GM06990 (cell line): ENCODE data around the gene CLDN25.

Experiments used
- DNase-seq: peaks from one replicate; pipeline ENCODE4 v3.0.0-alpha.2; 2011; ENCODE audit not compliant: insufficient read length; ENCODE audit errors: extremely low read depth
- H3K27me3 ChIP-seq: replicated peaks from 2 replicates; pipeline ENCODE4 v1.6.0; 2011; ENCODE audit warnings: low read length; ENCODE audit not compliant: control insufficient read depth, insufficient read depth
- H3K36me3 ChIP-seq: 2 replicates; pipeline ENCODE4 v1.5.1; 2011; ENCODE audit warnings: low read length; ENCODE audit not compliant: control insufficient read depth, insufficient read depth
- H3K4me3 ChIP-seq: replicated peaks from 2 replicates; pipeline ENCODE4 v1.5.1; 2011; ENCODE audit warnings: low read depth, mild to moderate bottlenecking, control low read depth, low read length
- TF ChIP-seq, protein P1 (sequence below): IDR thresholded peaks from 2 replicates; pipeline ENCODE4 v1.5.1; 2011; ENCODE audit warnings: low read length, control low read depth, mild to moderate bottlenecking, inconsistent platforms; ENCODE audit not compliant: insufficient read depth, poor library complexity, severe bottlenecking

The CLDN25 gene

DNA sequence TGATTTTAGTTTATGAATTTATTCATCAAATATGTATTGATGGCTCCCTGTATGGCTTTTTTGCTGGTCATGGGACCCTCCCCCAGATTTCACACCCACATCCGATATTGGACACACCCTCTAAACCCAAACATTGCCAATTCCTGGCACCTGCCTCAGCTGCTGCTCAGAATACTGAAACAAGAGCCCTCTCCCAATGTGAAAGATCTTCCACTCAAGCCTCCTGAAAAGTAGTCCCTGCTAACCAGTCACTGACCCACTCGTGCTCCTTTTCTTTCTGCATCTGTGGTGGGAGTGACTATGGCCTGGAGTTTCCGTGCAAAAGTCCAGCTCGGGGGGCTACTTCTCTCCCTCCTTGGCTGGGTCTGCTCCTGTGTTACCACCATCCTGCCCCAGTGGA is at the start of gene CLDN25:
Gene CLDN25 (plus strand): TSS at position 301 of the 400 bp plus-strand sequence. CDS start 0 bp downstream, at position 301.
- Histone ChIP-seq H3K4me3 (no peak within 1 kb of the TSS), H3K27me3 (no peaks in the 10 kb centered on the region), H3K36me3 (no peaks in the 10 kb centered on the region)
- DNase-seq: no peak
- TF ChIP-seq, protein P1, sequence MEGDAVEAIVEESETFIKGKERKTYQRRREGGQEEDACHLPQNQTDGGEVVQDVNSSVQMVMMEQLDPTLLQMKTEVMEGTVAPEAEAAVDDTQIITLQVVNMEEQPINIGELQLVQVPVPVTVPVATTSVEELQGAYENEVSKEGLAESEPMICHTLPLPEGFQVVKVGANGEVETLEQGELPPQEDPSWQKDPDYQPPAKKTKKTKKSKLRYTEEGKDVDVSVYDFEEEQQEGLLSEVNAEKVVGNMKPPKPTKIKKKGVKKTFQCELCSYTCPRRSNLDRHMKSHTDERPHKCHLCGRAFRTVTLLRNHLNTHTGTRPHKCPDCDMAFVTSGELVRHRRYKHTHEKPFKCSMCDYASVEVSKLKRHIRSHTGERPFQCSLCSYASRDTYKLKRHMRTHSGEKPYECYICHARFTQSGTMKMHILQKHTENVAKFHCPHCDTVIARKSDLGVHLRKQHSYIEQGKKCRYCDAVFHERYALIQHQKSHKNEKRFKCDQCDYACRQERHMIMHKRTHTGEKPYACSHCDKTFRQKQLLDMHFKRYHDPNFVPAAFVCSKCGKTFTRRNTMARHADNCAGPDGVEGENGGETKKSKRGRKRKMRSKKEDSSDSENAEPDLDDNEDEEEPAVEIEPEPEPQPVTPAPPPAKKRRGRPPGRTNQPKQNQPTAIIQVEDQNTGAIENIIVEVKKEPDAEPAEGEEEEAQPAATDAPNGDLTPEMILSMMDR: no peak

DNA sequence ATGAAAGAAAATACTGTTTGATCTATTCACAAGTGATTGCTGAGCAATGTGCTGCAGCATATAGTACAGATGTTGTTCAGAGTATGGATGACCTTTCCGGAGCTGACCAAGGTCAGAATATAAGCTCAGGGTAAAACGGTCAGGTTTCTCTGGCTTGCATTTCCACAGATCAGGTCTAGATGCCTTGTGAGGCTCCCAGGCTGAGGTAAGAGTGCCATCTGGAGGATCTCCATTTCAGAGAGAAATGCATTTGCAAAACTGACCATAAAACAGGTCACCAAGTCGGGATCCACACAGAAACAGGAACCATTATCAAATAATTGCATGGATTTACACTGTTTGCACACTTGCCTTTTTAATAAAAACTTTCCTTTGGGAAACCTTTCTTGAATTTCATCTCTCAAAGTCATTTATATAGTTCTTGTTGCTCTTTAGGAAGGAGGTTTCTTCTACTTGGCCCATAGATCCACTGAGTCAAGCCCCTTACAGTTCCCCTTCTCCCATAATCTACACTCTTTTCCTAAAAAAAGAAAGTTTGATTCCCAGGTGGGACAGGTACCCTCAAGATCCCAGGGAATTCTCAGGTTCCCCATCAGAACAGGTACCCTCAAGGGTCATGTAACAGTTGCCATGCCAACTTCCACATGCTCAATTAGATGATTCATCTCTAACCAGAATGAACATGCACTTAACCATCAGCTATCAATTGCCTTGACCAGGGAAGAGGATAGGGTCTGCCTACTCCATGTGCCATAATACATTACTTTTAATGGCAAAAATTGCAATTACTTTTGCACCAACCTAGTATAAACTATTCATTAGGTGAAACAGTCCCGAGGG is 48.5 kb upstream of the CLDN25 start:
- Histone ChIP-seq H3K4me3 (no peak overlapping the region), H3K27me3 (no peaks in the 10 kb centered on the region), H3K36me3 (peaks cover 2% of the 10 kb centered on the region)
- no peak for DNase-seq
- TF ChIP-seq, protein P1: peak; percentile 23

DNA sequence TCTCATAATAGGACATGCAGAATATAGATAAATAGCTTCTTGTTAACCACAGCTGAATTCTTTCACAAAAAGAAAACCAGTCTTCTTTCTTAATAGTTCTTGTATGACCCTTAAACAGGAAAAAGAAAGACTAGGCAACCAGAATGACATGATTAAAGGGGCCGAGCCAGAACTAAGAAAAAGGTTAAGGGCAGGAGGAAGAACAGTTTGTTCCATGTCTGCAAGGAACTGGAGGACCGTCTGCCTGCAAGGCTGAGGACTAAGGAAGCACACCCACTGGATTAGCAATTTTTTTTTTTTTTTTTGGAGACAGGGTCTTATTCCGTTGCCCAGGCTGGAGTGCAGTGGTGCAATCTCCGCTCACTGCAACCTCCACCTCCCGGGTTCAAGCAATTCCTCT is 47.5 kb upstream of the CLDN25 start:
- Histone ChIP-seq H3K27me3 (no peaks in the 10 kb centered on the region), H3K4me3 (no peak overlapping the region), H3K36me3 (peaks cover 5% of the 10 kb centered on the region)
- DNase-seq: no peak
- TF ChIP-seq, protein P1: no peak

DNA sequence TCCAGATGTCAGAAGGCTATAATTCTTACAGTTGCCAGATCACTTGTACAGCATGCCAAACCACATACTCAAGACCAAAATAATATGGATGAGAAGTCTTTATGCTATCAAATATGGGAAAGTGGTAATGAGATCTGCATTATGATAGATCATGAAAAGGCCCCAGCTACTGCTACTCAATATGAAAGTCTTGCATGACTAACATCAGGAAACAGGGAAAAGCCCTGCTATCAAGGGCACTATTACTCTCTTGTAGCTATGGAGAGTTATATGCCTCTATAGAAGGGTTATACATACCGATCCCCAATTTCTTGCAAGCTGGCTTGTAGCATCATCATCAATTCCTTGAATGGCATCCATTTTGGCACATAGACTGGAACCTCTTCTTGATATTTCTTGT is 43.3 kb upstream of the CLDN25 start:
- no peak overlapping the region for H3K4me3 ChIP-seq
- TF ChIP-seq, protein P1: no peak
- H3K27me3 ChIP-seq: no peaks in the 10 kb centered on the region
- H3K36me3 ChIP-seq: peaks cover 15% of the 10 kb centered on the region
- DNase-seq: no peak

DNA sequence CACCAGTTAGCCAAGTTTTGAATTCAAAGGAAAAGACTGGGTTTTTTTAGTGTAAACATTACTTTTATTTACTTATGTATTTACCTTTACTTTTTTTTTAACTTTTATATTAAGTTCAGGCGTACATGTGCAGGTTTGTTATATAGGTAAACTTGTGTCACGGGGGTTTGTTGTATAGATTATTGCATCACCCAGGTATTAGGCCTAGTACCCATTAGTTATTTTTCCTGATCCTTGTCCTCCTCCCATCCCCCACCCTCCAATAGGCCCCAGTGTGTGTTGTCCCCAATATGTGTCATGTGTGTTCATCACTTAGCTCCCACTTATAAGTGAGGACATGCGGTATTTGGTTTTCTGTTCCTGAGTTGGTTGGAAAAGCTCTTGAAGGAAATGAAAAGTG is 26.7 kb upstream of the CLDN25 start:
- TF ChIP-seq, protein P1: no peak
- Histone ChIP-seq H3K27me3 (no peaks in the 10 kb centered on the region), H3K4me3 (no peak overlapping the region), H3K36me3 (peaks cover 3% of the 10 kb centered on the region)
- no peak for DNase-seq
